ENCODE results near the gene BOD1L1. TPM values are rescaled to one million over a fixed set of nuclear protein-coding genes. Genes with fewer than 3 reads are reported as not detected.

BOD1L1 gene
- total RNA-seq, 6 experiments from 2014 or later = 22.9 to 24.9 (median 24.6) TPM

DNA sequence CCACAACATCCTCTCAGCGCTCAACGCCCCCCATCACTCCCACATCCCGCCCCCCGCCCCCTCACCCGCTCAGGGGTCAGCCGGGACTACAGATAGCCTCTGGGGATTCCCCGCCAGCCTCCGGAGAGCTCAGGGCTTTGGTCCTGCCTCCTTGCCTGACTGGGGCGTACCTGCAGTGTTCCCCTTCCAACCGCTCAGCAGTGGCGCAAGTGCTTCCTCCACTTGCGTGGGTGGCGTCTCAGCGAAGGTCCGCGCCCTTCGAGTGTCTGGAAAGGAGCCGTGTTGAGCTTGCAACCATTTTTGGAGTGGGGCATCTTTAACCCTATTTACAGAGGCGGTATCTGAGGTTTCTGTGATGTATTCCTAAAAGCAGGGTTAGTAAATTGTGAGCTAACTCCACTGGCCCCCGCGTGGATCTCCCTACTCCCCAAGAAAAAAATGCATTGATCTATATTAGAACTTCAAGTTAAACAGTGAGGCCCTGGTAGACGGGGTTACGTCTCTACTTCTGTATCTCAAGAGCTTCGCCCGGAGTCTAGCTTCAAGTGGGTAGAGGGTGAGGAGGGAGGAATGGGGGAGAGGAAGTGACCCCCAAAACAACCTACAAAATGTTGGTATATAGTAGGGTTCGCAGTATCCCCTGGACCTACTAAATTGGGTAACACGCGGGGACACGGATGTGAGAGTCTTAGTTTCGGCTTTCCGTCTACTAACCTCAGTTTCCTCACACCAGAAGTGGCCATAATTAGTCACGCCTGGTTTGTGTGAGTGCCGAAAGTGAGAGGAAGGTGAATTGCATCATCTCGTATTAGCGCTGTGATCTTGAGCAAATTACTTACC, 99.3 kb downstream of the BOD1L1 start:
- Mint-ChIP-seq H3K4me1 (ENCODE audit: low read depth) (peaks cover 22% of the 10 kb centered on the region; the same call in 1 of the 2 replicates), H3K27ac (no peak overlapping the region), H3K9me3 (peaks cover 13% of the 10 kb centered on the region; the same call in 1 of the 2 replicates), H3K4me3 (no peak overlapping the region), H3K27me3 (ENCODE audit: insufficient read depth) (peaks cover 83% of the 10 kb centered on the region), H3K36me3 (ENCODE audit: low read depth) (no peaks in the 10 kb centered on the region)
- TF ChIP-seq, protein P1, sequence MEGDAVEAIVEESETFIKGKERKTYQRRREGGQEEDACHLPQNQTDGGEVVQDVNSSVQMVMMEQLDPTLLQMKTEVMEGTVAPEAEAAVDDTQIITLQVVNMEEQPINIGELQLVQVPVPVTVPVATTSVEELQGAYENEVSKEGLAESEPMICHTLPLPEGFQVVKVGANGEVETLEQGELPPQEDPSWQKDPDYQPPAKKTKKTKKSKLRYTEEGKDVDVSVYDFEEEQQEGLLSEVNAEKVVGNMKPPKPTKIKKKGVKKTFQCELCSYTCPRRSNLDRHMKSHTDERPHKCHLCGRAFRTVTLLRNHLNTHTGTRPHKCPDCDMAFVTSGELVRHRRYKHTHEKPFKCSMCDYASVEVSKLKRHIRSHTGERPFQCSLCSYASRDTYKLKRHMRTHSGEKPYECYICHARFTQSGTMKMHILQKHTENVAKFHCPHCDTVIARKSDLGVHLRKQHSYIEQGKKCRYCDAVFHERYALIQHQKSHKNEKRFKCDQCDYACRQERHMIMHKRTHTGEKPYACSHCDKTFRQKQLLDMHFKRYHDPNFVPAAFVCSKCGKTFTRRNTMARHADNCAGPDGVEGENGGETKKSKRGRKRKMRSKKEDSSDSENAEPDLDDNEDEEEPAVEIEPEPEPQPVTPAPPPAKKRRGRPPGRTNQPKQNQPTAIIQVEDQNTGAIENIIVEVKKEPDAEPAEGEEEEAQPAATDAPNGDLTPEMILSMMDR (IDR thresholded peaks at IDR 0.05) = no peak
- no peak for DNase-seq

DNA sequence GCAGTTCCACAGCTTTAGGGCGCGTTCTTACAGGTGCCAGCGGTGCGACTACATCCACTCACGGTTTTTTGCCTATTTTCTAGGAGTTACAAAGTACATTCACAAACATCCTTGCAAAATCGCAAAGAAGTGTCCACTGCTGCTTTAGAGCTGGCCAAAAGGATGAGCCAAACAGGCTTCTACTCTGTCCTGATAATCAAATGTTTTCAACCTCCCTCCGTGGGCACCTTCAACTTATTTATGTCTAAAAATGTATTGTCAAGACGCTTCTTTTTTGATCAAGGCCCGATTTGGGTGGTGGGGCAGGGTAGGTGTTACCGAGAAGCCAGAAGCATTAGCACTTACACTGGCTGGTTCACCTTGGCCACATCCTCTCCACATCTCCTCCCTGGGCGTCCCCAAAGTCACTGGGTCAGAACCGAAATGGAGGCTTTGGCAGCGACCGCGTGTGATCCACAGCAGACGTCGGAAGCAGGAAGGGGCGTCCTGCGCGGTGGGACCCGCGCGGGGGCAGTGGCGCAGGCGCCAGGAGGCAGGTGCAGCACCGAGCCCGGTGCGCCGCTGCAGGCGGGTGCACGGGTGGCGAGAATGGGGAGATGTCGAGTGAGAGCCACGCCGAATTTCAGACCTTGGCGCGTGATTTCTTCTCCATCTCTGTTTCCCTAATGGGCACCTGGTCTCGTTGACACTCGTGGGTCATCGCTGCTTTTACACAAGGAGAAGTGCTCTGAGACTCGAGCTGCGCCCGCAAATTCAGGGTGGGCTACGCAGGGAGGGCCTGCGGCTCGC, 100.1 kb downstream of the BOD1L1 start:
- H3K4me1 Mint-ChIP-seq (ENCODE audit: low read depth) = peaks cover 22% of the 10 kb centered on the region; the same call in 1 of the 2 replicates
- no peak for DNase-seq
- H3K27me3 Mint-ChIP-seq (ENCODE audit: insufficient read depth) = peaks cover 82% of the 10 kb centered on the region
- peaks cover 17% of the 10 kb centered on the region; the same call in 1 of the 2 replicates for H3K9me3 Mint-ChIP-seq
- no peak overlapping the region for H3K4me3 Mint-ChIP-seq
- H3K27ac Mint-ChIP-seq = no peak overlapping the region
- H3K36me3 Mint-ChIP-seq (ENCODE audit: low read depth) = no peaks in the 10 kb centered on the region
- TF ChIP-seq, protein P1 (IDR thresholded peaks at IDR 0.05) = no peak

DNA sequence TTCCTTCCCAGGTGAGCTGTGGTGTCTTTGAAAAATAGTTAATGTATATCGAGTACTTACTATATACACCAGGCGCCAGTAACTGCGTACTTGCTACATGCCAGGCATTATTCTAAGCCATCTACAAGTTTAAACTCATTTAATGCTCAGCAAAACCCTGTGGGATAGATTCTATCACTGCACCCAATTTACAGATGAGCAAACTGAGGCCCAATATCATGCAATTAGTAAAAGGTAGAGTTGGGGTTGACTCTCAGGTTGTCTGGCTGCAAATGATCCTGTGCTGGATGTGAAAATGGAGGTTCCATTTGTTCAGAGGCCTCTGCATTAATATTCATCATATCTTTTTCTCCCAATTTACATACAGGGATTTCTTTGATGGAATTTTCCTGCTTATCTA, 100.9 kb downstream of the BOD1L1 start:
- no peak for DNase-seq
- peaks cover 17% of the 10 kb centered on the region; the same call in 1 of the 2 replicates for H3K9me3 Mint-ChIP-seq
- peaks cover 85% of the 10 kb centered on the region for H3K27me3 Mint-ChIP-seq (ENCODE audit: insufficient read depth)
- no peak overlapping the region for H3K27ac Mint-ChIP-seq
- H3K4me3 Mint-ChIP-seq = no peak overlapping the region
- TF ChIP-seq, protein P1 (IDR thresholded peaks at IDR 0.05) = no peak
- H3K36me3 Mint-ChIP-seq (ENCODE audit: low read depth) = no peaks in the 10 kb centered on the region
- peaks cover 22% of the 10 kb centered on the region; the same call in 1 of the 2 replicates for H3K4me1 Mint-ChIP-seq (ENCODE audit: low read depth)

DNA sequence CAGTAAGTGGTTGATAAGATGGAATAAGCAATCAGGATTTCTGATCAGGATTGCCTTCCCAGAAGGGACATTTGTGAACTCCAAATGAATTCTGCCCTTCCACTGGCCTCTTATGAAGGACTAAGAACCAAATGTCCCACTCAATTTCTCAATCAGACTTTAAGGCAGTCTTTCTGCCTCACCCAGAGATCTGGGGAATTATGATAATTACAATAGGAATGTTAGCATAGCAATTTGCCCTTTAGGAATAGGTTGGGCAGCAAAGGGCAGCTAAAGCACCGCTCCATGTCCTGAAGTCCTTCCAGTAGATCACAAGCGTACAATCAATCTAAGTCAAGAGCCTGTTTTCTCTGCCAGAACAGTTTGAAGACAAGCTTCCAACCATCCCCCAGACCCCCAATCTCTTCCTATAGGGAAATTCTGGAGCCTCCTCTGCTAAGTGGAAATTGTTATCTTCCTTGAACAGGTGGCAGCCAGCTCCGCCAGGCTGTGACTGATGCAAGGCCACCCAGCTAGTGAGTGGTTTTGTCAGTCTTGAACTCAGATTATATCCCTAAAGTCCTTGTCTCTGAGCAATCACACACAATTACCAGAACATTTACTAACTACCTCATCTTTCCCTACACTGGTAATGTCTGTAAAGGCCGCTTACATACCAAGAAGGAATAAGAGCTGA, 101.8 kb downstream of the BOD1L1 start:
- TF ChIP-seq, protein P1 (IDR thresholded peaks at IDR 0.05) = no peak
- Mint-ChIP-seq H3K27me3 (ENCODE audit: insufficient read depth) (peaks cover 77% of the 10 kb centered on the region), H3K27ac (no peak overlapping the region), H3K36me3 (ENCODE audit: low read depth) (no peaks in the 10 kb centered on the region), H3K4me3 (no peak overlapping the region), H3K9me3 (peaks cover 17% of the 10 kb centered on the region; the same call in 1 of the 2 replicates), H3K4me1 (ENCODE audit: low read depth) (peaks cover 22% of the 10 kb centered on the region; the same call in 1 of the 2 replicates)
- DNase-seq = no peak
